COLO668 (cell line): ENCODE measurements around the gene SLIT3.

Source experiments
- DNase-seq: peaks from one replicate; lab custom pipeline; 2025; ENCODE audit not compliant: unreplicated experiment; lab: John Stamatoyannopoulos, UW

Gene SLIT3

GRCh38 chr5:168878135-168878745 lies 422.7 kb downstream of the SLIT3 start:
- DNase-seq: no peak

- DNase-seq: peak; percentile 7
Observed at GRCh38 chr5:168877132-168877892, 423.6 kb downstream of the SLIT3 start.

- no peak for DNase-seq
Observed at GRCh38 chr5:168876419-168876818, 424.5 kb downstream of the SLIT3 start.

GRCh38 chr5:168875832-168876231 lies 425.1 kb downstream of the SLIT3 start:
- no peak for DNase-seq

GRCh38 chr5:168874713-168875380 lies 426.1 kb downstream of the SLIT3 start:
- DNase-seq: no peak

- no peak for DNase-seq
Observed at GRCh38 chr5:168872246-168872645, 428.7 kb downstream of the SLIT3 start.

GRCh38 chr5:168870910-168871309 lies 430.0 kb downstream of the SLIT3 start:
- no peak for DNase-seq

GRCh38 chr5:168869615-168870227 lies 431.2 kb downstream of the SLIT3 start:
- DNase-seq: no peak

GRCh38 chr5:168867241-168867640 lies 433.7 kb downstream of the SLIT3 start:
- DNase-seq: no peak

GRCh38 chr5:168865968-168866367 lies 435.0 kb downstream of the SLIT3 start:
- no peak for DNase-seq

GRCh38 chr5:168863021-168863420 lies 437.9 kb downstream of the SLIT3 start:
- DNase-seq: no peak

- DNase-seq: no peak
Observed at GRCh38 chr5:168860503-168860902, 440.4 kb downstream of the SLIT3 start.

- no peak for DNase-seq
Observed at GRCh38 chr5:168860081-168860480, 440.9 kb downstream of the SLIT3 start.

GRCh38 chr5:168859471-168859870 lies 441.5 kb downstream of the SLIT3 start:
- no peak for DNase-seq

GRCh38 chr5:168858994-168859393 lies 441.9 kb downstream of the SLIT3 start:
- DNase-seq: no peak

- DNase-seq: no peak
Observed at GRCh38 chr5:168858371-168858770, 442.6 kb downstream of the SLIT3 start.

GRCh38 chr5:168853972-168854371 lies 447.0 kb downstream of the SLIT3 start:
- DNase-seq: no peak

GRCh38 chr5:168852329-168852728 lies 448.6 kb downstream of the SLIT3 start:
- no peak for DNase-seq

- no peak for DNase-seq
Observed at GRCh38 chr5:168851902-168852321, 449.0 kb downstream of the SLIT3 start.

- no peak for DNase-seq
Observed at GRCh38 chr5:168850683-168851082, 450.3 kb downstream of the SLIT3 start.

- DNase-seq: no peak
Observed at GRCh38 chr5:168848569-168848968, 452.4 kb downstream of the SLIT3 start.
